T-helper 2 cell treated with Interferon-gamma antibody and Interleukin-4, amounts not matched to agents 5 μg/mL and 100 μg/mL, for 36 hours (primary cell): Measurements from ENCODE around the gene AOPEP.

Experiments used
- DNase-seq: peaks from one replicate; pipeline ENCODE4 v3.0.0; 2021; ENCODE audit warnings: low spot score
- H3K27ac Mint-ChIP-seq: one replicate; pipeline ENCODE4 v1.8.0; 2021; ENCODE audit warnings: mild to moderate bottlenecking, mixed read lengths
- H3K27me3 Mint-ChIP-seq: one replicate; pipeline ENCODE4 v1.8.0; 2021; ENCODE audit warnings: low read depth, mixed read lengths
- H3K36me3 Mint-ChIP-seq: one replicate; pipeline ENCODE4 v1.8.0; 2021; ENCODE audit warnings: low read depth, mixed read lengths
- H3K4me1 Mint-ChIP-seq: one replicate; pipeline ENCODE4 v1.8.0; 2021; ENCODE audit warnings: low read depth, mixed read lengths
- H3K4me3 Mint-ChIP-seq: one replicate; pipeline ENCODE4 v1.8.0; 2022; ENCODE audit warnings: mild to moderate bottlenecking, moderate library complexity, mixed read lengths
- H3K9me3 Mint-ChIP-seq: one replicate; pipeline ENCODE4 v1.8.0; 2021; ENCODE audit warnings: mixed read lengths

Gene AOPEP

DNA sequence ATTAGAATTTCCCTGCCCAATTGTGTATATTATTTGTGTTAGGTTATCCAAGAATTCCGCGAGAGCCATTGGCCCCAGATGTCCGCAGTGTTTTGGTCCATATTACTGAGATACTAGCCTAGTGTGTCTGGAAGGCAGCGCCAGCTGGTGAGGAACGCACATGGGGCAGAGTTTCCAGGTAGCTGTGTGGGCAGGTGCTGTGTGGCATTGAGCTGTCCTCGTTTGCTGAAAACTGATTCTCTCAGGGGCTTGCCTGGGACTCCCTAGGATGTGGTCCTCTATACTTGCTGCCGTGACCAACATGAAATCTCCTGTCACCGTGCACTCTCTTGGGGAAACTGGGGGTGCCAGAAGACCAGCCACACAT is 302.3 kb downstream of the AOPEP start:
- Mint-ChIP-seq H3K36me3 (no peaks in the 10 kb centered on the region), H3K27me3 (no peaks in the 10 kb centered on the region), H3K4me1 (peaks cover 3% of the 10 kb centered on the region), H3K4me3 (no peak overlapping the region), H3K27ac (no peak overlapping the region), H3K9me3 (no peaks in the 10 kb centered on the region)
- DNase-seq: no peak

DNA sequence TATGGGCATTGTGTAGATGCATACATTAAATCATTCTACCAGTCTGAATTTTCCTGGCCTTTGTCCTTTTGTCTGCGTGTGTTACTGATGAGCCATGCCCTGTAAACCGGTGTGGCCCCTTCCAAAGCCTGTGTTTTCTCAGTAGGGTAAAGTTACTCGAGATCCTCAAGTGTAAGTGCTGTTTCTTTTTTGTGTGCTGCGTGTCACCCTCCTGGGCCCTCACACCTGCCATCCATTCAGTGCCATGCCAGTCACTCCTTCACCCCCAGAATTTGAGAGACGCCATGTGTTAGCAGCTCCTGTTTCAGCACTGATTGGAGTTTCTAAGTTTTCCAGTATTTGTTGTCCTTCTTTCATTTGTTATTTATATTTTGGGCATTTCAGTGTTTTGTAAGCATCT is 302.8 kb downstream of the AOPEP start:
- Mint-ChIP-seq H3K36me3 (no peaks in the 10 kb centered on the region), H3K4me3 (no peak overlapping the region), H3K27ac (no peak overlapping the region), H3K4me1 (peaks cover 3% of the 10 kb centered on the region), H3K9me3 (no peaks in the 10 kb centered on the region), H3K27me3 (no peaks in the 10 kb centered on the region)
- DNase-seq: no peak

DNA sequence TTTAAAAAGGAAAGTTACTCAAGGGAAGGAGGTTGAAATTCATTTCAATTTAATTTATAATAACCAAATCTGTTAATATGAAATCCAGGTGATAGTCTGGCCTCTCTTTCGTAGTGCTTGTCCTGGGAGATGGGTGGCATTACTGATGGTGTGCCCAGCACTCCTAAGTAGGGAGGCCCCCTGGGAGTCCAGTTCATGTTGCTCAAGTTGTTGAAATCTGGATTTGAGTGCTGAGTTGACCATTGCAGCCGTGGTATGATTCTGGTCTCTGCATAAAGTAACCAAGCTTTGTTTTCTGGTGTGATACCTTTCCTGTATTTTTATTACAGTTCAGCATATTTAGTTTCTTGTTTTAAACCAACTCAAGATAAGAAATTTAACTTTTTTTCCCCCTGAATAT is 303.2 kb downstream of the AOPEP start:
- Mint-ChIP-seq H3K27me3 (no peaks in the 10 kb centered on the region), H3K36me3 (peaks cover 2% of the 10 kb centered on the region), H3K4me3 (no peak overlapping the region), H3K4me1 (peaks cover 3% of the 10 kb centered on the region), H3K27ac (no peak overlapping the region), H3K9me3 (no peaks in the 10 kb centered on the region)
- DNase-seq: no peak

- Mint-ChIP-seq H3K36me3 (peaks cover 2% of the 10 kb centered on the region), H3K27ac (no peak overlapping the region), H3K4me1 (peaks cover 3% of the 10 kb centered on the region), H3K4me3 (no peak overlapping the region), H3K27me3 (no peaks in the 10 kb centered on the region), H3K9me3 (no peaks in the 10 kb centered on the region)
- DNase-seq: no peak
Measured at GRCh38 chr9:95030344-95030743, 303.8 kb downstream of the AOPEP start.

DNA sequence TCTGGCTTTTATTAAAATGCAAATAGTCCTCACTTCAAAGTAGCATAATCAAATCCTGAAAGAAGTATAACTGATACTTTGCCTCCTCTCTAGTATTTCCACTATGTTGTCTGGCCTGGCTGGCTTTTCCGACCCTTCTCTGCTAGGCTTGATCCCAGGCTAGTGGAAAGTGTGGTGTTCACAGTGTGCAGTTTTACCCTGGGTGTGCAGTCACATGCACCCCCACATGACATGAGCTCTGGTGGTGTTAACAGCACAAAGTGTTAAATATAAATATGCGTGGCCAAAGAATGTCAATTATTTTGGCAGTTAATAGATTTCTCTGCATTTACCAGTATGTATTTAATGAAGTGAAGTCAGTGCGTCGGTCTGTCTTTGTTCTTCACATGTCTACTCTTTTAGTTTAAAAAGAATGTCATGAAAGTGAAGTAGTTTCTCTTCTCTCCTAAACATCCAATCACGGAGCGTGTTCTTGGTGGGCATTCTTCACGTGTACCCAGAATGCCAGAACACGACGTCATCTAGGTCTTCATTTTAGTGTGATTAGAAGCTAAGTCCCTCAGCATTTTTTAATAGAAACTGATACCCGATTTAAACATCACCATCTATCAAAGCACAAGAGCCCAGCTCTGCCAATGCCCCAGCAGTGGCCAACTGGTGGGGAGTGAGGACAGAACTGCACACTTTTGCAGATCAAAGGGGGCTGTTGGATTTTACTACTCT is 304.6 kb downstream of the AOPEP start:
- no peak for DNase-seq
- H3K9me3 Mint-ChIP-seq: no peaks in the 10 kb centered on the region
- no peaks in the 10 kb centered on the region for H3K27me3 Mint-ChIP-seq
- H3K4me3 Mint-ChIP-seq: no peak overlapping the region
- peaks cover 2% of the 10 kb centered on the region for H3K36me3 Mint-ChIP-seq
- no peak overlapping the region for H3K27ac Mint-ChIP-seq
- H3K4me1 Mint-ChIP-seq: peaks cover 3% of the 10 kb centered on the region

- H3K27me3 Mint-ChIP-seq: no peaks in the 10 kb centered on the region
- H3K4me3 Mint-ChIP-seq: no peak overlapping the region
- H3K27ac Mint-ChIP-seq: no peak overlapping the region
- H3K36me3 Mint-ChIP-seq: peaks cover 2% of the 10 kb centered on the region
- DNase-seq: no peak
- H3K9me3 Mint-ChIP-seq: no peaks in the 10 kb centered on the region
- H3K4me1 Mint-ChIP-seq: peaks cover 3% of the 10 kb centered on the region
Measured at GRCh38 chr9:95031711-95032461, 305.4 kb downstream of the AOPEP start.

- Mint-ChIP-seq H3K4me1 (peaks cover 3% of the 10 kb centered on the region), H3K27me3 (no peaks in the 10 kb centered on the region), H3K9me3 (no peaks in the 10 kb centered on the region), H3K36me3 (peaks cover 2% of the 10 kb centered on the region), H3K27ac (no peak overlapping the region), H3K4me3 (no peak overlapping the region)
- DNase-seq: no peak
Measured at GRCh38 chr9:95032580-95033341, 306.3 kb downstream of the AOPEP start.

DNA sequence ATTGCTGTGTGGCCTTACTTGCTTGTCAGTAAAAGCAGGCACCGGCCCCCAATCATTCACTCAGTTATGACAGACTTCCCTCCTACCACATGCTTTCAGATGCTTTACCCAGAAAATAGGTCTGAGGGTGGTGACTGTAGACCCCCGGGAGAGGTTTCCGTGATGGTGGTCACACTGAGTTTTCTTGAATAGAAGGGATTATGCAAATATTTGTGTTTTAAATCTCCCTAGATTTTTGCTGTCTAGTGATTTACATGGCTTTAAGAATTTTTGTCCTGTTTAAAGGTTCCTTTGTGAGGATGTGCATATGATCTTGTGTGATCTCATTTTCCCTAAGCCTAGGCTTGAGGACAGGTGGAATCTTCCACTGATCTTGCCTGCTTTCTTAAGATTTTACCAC is 309.3 kb downstream of the AOPEP start:
- Mint-ChIP-seq H3K36me3 (peaks cover 2% of the 10 kb centered on the region), H3K4me3 (no peak overlapping the region), H3K9me3 (no peaks in the 10 kb centered on the region), H3K27ac (no peak overlapping the region), H3K4me1 (peaks cover 3% of the 10 kb centered on the region), H3K27me3 (no peaks in the 10 kb centered on the region)
- DNase-seq: no peak

DNA sequence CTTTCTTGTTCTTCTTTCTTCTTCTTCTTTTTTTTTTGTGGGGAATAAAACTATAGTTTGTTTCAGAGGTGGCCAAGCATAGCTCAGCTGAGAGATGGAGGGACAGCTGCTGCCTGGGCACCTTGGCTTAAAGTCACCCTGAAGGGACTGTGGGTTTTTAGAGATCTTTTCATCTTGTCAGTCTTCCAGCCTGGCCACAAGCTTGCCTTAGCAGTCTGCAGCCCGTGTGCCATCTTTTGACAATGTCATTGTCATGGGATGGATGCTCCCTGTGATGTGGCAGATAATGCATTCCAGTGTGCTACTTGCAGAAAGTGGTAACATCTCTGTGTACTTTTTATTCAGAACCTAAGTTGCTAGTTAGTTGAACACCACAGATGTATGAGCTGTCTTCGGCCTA is 310.2 kb downstream of the AOPEP start:
- Mint-ChIP-seq H3K27ac (no peak overlapping the region), H3K4me3 (no peak overlapping the region), H3K27me3 (no peaks in the 10 kb centered on the region), H3K36me3 (peaks cover 2% of the 10 kb centered on the region), H3K4me1 (peaks cover 2% of the 10 kb centered on the region), H3K9me3 (no peaks in the 10 kb centered on the region)
- no peak for DNase-seq

DNA sequence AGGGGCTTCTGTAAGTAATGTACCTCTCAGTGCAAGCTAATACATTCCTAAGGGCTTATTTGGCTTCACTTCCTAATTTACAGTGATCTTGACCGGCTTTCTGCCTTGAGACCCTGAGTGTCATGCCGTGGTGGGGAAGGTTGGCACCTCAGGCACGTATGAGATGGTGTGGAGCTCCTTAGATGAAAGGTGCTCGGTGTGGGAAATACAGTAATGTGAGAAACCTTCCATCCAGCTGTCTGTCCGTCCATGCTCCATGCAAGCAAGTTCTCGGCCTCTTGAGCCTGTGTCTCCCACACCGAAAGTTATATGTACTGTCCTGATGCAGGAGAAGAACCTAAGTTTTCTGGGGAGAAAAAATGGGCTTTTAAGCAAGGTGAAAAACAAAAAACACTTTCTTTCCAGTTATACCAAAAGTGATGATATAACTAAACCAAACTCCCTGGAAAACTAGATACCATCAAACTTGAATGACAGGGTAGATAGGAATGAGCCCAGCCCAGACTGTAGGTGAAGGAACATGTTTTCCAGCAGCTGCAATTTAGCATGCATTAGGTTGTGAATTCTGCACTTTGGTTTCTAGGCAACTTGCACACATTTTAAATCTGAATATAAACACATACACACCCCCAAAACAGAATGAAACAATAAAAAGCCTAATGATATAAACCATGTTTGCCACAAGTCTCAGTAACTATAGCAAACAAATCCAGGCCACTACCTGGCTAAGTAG is 311.5 kb downstream of the AOPEP start:
- H3K4me1 Mint-ChIP-seq: no peaks in the 10 kb centered on the region
- no peak overlapping the region for H3K4me3 Mint-ChIP-seq

DNA sequence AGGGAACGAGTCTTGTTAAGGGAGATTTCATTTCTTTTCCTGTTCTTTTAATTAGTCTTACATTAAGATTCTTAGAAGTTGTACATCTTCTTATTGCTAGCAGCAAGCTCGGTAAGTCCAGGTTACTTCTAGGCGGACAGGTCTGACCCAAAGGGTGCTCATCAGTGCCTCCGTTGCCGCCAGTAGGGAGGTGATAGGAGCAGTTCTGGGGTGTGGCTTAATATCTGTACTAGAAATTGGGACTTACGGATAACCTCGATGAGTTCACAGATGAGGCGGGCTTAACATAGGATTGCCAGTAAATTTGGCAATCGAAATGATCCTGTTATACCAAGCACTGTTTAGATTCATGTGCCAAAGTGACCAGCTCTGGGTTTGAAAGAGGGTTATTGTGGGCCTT is 312.2 kb downstream of the AOPEP start:
- Mint-ChIP-seq H3K27me3 (no peaks in the 10 kb centered on the region), H3K36me3 (peaks cover 2% of the 10 kb centered on the region), H3K4me1 (no peaks in the 10 kb centered on the region), H3K27ac (no peak overlapping the region), H3K9me3 (no peaks in the 10 kb centered on the region), H3K4me3 (no peak overlapping the region)
- DNase-seq: no peak

More for the DNA sequence above, 311.5 kb downstream of the AOPEP start:
- H3K27me3 Mint-ChIP-seq: no peaks in the 10 kb centered on the region
- H3K9me3 Mint-ChIP-seq: no peaks in the 10 kb centered on the region
- H3K36me3 Mint-ChIP-seq: peaks cover 2% of the 10 kb centered on the region
- DNase-seq: no peak
- no peak overlapping the region for H3K27ac Mint-ChIP-seq

DNA sequence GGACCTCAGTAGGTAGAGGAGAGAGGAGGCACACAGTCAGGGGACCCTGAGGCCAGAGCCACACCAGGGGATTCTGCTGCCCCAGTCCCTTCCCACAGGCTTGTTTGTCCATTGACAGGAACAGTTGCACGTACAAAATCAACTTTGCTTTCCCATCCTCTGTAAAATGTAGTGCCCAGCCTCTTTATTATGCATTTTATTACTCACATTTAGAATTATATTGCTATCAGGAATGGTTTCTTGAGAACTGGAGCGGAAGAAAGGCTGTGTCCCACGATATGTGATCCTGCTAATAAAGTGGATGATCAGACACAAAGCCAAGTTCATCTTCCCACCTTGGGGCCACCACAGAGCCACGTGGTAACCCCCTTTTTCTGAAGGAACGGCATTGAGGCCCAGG is 313.6 kb downstream of the AOPEP start:
- no peak overlapping the region for H3K4me3 Mint-ChIP-seq
- no peaks in the 10 kb centered on the region for H3K4me1 Mint-ChIP-seq
- no peaks in the 10 kb centered on the region for H3K9me3 Mint-ChIP-seq
- no peak overlapping the region for H3K27ac Mint-ChIP-seq
- no peak for DNase-seq
- H3K36me3 Mint-ChIP-seq: no peaks in the 10 kb centered on the region
- H3K27me3 Mint-ChIP-seq: no peaks in the 10 kb centered on the region

- Mint-ChIP-seq H3K36me3 (no peaks in the 10 kb centered on the region), H3K4me1 (peaks cover 8% of the 10 kb centered on the region), H3K27ac (no peak overlapping the region), H3K4me3 (no peak overlapping the region), H3K27me3 (peaks cover 28% of the 10 kb centered on the region), H3K9me3 (no peaks in the 10 kb centered on the region)
- DNase-seq: no peak
Measured at GRCh38 chr9:95043826-95044225, 317.3 kb downstream of the AOPEP start.
